CD4-positive, alpha-beta T cell treated with Interferon alpha-2 for 1 hour (primary cell): Measurements from ENCODE around the gene MYL1.

Experiments used
- DNase-seq, 2 donors: peaks; one replicate each; pipeline ENCODE4 v3.0.0-alpha.2; 2020 to 2022

Gene MYL1

DNA sequence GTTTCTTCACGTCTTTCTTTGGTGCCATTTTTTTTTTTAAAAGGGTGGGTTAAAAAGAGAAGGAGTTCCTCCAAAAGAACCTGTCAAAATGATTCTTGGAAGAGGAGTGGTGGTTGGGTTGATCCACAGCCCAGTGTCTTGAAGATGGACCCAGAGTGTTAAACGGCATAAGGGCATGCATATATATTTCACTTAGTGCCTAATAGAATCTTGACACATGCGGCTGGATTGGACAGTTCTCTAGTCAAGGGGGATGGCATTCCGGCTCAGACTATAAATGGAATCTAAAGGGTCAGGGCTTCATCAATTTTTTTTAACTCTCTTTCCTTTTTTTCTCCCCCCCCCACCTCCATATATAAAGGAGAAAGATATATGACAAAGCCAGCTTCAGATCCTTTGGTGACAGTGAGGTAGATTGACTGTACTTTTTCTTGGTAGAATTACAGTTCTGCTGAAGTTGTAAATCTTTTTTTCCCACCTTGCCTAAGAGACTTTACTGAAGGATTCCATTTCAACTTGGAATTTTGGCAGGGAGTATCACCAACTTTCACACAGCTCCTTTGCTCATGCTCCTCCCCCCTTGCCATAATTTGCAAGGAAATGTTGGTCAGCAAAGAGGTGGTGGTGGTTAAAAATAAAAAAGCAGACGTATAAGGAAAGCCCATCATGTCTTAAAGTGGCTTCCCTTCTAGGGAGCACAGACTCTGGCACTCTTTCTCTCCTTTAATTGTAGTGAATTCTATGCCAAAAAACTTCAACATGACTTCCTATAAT lies at the start of gene MYL1:
Gene MYL1, minus strand, starts transcription at position 160 of the 774 bp plus-strand sequence. Its CDS starts 132 bp downstream, at position 28.
- DNase-seq = no peak

DNA sequence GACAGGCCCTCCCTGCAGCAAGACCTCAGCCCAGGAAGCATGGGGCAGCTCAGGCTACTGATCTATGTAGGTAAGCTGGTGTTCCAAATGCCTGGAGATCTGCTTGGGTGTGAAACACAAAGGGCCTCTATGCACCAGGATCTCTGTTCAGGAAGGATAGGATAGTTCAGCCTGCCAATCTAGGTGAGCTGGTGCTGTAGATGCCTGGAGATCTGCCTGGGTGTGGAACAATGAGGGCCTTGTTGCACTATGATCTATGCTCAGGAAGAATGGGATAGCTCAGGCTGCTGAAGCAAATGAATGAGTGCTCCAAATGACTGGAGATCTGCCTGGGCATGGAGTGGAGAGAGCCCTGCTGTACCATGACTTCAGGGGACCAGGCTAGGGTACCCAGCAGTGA lies 48.9 kb upstream of the MYL1 start:
- no peak for DNase-seq

DNA sequence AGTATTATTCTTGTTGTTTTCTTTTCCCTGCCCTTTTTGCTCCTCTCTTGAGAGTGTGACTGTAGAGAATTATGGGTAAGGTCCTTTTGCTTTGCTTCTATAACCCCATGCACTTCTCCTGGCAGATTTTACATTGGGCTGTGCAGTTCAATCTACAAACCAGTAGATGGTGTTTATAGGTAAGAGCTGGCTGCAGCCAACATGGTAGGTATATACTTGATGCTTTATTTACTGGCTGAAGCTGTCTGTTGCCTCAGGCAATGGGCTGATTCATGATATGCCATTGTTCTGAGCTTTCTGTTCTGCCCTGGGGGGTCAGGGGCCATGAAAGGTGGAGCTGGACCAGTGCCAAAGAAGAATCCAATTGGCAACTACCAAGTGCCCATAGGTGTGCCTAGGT lies 48.3 kb upstream of the MYL1 start:
- DNase-seq = no peak

DNA sequence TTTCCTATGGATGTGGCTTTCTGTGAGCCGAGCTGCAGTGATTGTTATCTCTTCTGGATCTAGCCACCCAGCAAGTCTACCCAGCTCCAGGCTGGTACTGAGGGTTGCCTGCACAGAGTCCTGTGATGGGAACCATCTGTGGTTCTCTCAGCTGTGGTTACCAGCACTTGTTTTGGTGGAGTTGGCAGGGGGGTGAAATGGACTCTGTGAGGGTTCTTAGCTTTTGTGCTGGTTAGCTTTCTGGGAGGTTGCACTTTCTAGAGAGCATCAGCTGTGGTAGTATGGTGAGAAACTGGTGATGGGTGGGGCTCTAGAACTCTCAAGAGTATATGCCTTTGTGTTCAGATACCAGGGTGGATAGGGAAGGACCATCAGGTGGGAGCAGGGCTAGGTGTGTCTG lies 45.4 kb upstream of the MYL1 start:
- no peak for DNase-seq

DNA sequence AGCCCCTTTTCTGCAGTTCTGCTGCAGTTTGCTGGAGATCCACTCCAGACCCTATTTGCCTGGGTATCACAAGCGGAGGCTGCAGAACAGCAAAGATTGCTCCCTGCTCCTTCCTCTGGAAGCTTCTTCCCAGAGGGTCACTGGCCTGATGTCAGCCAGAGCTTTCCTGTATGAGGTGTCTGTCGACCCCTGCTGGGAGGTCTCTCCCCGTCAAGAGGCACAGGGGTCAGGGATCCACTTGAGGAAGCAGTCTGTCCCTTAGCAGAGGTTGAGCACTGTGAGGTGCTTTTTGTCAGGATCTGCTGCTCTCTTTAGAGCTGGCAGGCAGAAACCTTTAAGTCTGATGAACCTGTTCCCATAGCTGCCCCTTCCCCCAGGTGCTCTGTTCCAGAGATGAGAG lies 42.0 kb upstream of the MYL1 start:
- no peak for DNase-seq

DNA sequence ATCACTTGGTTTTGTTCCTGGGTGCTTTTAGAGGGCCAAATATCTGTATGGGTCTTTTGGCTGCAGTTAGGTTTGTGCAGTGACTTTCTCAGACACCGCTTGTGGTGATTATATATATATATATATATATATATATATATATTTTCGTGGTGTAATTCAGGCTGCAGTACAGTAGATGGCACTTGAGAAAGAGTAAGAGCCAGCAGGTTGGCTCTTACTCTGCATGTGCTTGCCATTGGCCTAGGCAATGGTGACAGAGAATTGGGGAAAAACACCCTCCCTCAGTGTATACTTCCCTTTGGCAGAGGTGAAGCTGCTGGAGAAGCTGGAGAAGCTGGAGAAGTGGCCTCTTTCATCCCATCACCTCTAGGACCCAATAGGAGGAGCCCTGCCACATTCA lies 22.2 kb upstream of the MYL1 start:
- DNase-seq = no peak

DNA sequence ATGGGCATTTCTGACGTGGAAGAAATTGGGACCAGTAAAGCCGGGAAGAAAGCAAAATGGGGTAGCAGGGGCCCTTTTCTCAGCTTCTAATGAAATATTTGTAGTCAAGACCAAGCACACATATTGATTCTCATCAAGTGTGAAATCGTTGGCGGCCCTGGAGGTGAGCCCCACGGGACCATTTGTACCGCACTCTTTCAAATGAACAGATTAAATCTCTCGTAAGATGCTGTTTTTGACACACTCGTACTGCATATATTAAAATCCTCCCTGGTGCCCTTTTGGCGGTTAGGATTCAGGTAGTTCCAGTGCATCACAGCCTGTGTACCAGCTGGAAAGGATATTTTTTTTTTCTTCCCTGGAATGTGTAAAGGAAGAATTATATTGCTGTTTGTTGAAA lies 9.9 kb upstream of the MYL1 start:
- DNase-seq = no peak

DNA sequence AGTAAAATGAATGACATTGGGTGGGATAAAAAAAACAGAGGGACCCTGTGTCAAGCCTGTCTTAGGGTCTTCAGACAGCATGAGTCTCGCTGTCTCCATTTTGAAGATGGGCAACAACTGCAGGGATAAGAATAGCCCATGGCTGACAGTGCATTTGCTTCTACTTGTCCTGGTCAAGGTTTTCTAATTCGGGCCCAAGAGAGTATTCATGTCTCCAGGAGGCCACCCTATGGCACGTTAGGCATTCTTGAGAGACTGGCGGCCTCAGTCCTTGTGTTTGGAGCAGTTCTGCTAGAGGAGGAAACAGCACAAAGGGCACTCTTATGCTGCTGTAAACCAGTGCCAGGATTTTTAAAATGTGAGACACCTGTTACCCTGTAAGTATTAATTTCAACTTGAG lies 9.5 kb upstream of the MYL1 start:
- no peak for DNase-seq

DNA sequence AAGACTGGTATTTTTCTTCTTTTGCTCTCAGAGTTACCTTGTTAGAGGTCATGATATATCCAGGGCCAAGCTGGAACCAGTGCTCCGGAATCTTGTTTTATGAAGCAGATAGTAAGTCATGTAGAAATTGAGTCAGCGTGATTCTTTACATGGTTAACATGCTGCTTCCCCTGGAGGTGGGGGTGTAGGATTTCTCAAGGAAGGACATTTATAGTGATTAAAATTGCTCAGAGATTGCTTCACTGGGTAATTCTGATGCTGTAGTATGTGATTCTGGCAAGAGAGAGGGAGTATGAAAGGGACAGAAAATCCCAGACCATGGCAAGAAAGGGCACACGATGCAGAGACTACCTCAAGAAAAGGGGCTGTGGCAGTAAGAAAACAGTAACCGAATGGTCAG lies 8.0 kb upstream of the MYL1 start:
- no peak for DNase-seq

DNA sequence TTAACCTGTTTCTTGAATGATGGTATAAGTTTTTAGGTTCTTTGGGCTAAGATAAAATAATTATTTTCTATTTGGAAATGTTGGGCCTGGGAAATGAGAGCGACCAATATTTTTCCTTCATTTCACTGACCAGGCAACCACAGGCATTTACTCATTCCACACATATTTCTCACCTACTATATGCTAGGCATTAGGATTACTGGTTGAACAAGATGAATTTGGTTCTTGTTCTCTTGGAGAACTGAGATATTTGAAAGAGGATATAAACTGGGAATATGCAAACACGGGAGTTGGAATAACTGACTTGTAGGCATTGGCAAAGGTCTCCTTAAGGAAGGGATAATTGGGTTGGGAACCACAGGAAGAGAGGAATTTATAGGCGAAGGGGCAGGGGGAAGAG lies 3.9 kb upstream of the MYL1 start:
- DNase-seq = no peak

DNA sequence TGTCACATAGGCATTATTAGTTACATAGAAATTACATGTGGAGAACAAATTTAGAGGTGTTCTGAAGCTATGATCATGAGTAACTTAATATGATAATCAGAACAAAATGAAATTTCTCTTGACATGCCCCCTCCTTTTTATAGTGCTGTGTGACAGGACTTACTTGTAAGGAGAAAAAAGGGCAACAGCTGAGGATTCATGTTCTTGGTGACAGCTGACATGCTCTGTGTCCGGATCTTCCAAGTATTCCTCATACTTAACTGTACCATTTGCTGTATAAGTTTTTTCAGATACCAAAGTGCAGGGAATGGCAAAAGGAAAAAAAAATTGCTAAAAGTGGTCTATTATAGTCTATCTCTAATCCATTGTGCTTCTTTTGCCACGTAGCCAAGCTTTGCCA lies 3.5 kb upstream of the MYL1 start:
- DNase-seq = no peak

DNA sequence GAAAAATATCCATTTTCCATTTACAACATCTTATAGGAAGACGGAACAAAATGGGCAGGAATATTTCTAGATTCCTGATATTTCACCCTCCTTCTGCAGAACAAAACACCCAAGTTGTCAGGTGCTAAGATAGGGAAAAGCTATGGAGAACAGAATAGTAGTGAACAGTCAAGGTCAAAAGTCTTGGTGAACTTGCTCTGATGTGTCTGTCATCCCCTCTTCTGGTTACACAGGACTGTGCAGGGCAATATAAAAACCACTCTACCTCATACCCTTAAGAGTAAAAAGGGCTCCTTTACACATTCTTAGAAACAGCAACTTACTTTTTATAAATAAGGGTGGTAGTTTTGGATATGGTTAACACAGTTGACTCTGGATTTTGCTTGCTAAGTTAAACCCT lies 4.4 kb downstream of the MYL1 start:
- DNase-seq = no peak

DNA sequence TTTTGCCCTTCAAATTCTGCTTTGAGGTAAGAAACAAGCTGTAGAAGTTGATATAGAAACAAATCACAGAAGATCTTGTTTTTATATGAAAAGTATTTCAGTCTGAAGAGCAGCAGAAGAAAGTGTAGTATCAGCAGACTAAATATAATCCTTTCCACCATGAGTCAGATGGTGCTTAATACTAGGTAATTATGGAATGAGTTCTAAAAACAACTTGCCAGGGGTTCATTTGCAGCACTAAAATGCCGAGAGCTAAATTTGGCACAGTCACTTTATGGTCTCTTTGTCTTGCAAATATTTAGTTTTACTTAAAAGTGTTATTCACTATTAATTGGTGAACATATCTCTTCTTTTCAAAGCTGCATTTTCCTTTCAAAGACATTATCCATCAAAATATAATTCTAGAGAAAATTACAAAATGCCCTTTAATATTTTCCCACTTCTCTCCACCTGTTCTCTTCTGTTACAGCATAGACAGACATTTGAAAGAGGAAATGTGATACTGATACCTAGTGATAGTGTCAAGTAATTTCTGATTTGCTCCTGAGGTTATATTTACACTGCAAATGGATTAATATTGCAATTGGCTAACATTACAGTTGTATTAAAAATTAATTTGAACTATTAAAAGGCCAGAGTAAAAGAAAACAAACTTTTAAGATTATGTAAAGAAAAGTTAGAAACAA lies 5.3 kb downstream of the MYL1 start:
- DNase-seq = no peak

DNA sequence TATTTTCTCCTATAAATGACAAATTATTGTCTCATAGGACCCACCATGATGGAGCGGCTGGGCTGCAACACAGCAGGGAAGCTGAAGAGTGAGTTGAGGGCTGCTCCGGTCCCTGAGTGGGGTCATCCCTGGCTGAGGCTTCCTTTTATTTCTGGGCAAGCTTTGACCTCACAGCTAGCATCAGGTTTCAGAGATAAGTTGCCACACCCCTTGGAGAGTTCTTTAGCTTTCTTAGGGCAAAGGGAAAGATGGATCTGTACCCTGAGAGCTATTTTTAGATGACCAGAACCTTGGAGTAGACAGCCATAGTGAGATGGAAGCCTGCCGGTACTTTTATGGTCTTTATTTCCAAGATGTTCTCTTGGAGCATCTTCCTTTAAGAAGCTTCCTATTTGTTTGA lies 11.5 kb downstream of the MYL1 start:
- no peak for DNase-seq

DNA sequence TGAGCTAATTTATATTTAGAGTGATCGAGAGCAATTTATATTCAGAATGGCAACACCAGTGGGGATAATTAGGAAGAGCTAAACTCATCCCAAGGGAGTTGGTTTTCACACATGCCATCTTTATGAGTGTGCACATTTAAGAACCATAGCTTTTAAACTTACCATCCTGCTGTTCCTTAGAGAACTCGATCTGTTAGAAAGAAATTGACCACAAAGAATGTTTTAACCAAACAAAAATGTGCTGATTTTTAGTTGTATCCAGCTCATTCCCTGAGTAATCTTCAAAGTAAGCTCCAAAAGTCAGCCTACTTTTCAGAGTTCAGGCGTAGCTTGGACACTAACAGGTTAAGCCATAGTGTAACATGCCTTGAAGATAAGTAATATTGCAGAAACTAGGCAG lies 12.6 kb downstream of the MYL1 start:
- no peak for DNase-seq

DNA sequence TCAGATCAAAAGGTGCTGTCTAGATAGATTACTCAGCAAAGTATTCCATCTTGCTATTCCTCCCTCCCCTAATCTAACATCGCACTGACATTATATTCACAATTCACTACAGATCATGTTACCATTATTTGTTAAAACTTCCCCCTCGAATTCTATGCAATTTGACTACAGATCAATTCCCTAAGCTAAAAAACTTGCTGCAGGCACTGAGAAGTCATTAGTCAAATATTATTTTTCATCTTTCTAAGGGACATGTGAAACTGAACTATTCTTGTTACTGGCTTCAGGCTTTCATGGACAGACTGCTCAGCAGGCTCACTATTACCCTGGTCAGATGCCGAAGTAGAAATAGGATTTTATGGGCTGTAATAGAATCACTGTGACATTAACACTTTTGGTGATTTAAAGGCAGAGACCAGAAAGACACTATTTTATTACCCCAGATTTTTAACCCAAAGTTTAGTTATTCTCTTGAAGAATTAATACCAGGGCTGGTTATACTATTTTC lies 15.1 kb downstream of the MYL1 start:
- DNase-seq = no peak

DNA sequence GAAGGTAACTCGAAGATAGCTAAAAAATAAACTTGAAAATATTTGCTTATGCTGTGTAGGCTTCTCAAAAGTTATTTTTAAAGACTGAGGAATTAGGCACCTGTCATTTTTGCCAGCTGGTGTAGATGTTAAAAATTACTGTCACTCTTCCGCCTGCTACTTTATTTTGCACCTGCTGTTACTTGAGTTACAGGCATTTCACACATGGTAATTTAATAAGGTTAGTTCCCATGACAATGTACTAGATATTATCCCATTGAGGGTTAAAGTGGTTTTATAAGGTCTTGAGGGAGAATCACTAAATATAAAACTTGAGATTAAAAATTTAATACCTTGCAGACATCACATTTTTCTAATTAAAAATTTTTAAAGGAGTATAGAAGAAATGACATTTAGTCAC lies 26.6 kb downstream of the MYL1 start:
- DNase-seq = no peak

DNA sequence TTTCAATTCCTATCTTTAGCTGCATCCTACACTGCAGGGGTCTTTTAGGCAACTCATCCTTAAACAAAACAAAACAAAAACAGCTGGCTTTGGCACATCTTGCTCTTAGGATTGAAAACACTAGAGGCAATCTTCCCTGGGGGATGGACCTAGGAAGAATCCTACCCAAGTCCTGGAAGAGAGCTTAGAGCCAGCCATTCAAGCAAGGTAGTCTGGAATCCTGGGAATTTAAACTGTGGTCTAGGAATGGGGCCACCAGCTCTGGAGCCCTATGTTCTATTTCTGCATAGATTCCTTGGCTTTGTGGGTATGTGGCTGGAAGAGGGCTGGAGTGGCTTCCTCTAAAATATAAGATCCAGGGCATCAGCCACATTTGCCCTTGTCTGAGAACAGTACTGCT lies 27.7 kb downstream of the MYL1 start:
- DNase-seq = no peak

DNA sequence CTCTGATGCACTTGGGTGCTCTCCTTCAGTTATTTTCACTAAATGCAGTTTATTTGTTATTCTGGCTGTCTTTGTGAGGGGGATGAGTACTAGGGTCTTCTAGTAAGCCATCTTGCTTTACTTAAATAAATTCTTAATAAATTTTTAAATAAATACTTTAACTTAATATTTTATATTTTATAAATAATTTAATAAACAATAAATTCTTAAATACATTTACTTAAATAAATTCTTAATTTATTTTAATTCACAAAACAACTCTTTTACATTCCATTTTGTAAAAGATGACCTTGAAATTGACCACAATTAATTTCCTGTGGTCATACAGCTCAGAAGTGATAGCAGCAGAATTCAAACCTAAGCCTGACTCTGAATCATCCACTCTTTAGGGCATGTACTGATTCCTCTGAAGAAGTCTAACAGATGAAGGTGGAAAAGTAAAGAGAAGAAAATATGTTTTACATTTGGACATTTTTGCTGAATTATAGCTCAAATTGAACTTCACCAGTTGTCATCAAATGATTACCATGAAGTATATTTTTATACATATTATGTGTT lies 28.8 kb downstream of the MYL1 start:
- DNase-seq = no peak

DNA sequence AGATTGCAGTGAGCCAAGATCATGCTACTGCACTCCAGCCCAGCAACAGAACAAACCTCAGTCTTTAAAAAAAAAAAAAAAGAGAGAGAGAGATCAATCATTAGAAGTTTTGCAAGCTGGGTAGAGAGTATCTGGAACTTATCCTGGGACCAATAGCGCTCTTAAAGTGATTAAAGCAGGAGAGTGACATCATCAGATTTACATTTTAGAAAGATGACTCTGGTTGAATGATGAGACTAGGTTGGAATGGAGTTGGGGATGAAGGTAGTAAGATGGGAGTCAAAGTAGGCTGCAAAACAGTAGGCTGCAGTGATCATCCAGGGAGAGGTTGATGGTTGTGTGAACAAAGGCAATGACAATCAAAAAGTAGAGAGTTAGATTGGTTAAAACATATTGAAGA lies 37.8 kb downstream of the MYL1 start:
- DNase-seq = no peak

DNA sequence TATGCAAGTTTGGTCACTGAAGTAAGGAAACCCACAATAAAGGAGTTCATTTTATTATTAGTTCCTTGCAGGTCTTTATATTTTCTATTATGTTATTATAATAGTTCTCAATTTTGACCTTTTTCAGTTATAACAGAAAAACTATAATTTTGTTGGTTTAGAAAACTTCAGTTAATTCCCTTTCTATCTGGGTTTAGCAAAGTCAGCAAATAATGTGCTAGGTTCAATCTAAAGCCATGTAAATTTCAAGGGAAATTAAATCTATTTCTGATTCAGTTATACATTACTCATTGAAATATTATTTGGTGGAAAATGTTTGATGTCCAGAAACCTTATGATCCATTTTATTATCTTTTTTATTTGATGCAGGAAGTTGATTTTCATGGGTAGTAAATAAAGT lies 43.7 kb downstream of the MYL1 start:
- no peak for DNase-seq

DNA sequence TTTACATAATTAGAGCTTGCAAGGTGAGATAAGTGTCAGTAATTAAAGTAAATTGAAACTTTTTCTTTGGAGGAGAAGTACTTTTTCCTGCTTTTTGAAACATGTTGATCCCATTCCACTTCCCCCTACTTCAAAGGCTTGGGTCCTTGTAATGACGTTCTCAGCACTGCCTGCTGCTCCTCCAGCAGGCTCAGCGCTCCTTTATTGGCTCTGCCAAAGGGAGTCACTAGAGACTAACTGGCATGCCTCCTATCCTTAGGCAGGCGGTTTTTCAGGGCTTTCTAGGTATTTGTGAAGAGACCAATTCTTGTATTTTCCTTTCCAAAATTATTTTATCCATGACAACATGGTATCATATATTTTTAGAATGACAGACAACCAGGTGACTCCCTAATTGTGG lies 45.8 kb downstream of the MYL1 start:
- DNase-seq = no peak

DNA sequence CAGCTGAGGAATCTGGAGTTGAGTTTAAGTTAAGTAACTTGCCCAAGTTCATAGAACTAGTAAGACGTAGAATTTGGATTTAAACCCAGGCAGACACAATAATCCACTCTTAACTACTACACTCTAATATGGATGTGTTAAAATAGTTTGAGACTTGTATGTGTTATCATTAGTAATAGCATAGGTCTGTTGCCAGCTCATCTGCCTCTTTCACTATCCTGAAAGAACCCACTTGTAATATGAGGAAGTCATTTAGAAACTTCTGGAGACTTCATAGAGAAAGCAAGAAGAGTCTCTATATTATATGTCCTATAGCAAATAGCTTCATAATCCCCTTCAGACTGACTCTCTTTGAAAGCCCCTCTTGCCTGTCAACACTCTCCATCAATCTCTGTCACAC lies 46.7 kb downstream of the MYL1 start:
- DNase-seq = no peak

DNA sequence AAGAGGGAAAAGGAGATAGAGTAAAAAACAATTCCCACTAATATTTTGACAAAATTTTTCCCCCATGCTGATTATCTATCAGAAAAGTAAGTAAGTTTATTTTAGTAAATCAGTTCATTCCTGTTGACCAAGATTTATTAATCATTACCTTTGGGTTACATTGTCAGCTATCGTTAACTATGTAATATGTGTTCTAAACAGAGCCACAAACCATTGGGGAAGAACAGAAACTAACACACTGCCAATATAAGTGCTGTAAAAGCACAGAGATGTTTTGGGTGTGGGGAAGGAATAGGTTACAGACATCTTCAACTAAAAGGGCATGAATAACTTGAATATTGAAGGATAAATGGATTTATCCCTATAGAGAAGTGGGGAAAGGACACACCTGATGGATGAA lies 47.3 kb downstream of the MYL1 start:
- DNase-seq = no peak
